HG02938 (cell line): ENCODE data around the gene SLC25A6.
"Not testable (repeated sequence)": the region's sequence is repeated elsewhere in the genome, so short reads cannot be mapped to it uniquely, and the experiment has no call there.

ENCODE experiments used
- ATAC-seq: cut with Tn5 transposase; IDR thresholded peaks from one replicate; pipeline ENCODE4 v1.9.1; 2021; ENCODE audit warnings: mild to moderate bottlenecking, moderate library complexity; ENCODE audit not compliant: unreplicated experiment

The SLC25A6 gene

DNA sequence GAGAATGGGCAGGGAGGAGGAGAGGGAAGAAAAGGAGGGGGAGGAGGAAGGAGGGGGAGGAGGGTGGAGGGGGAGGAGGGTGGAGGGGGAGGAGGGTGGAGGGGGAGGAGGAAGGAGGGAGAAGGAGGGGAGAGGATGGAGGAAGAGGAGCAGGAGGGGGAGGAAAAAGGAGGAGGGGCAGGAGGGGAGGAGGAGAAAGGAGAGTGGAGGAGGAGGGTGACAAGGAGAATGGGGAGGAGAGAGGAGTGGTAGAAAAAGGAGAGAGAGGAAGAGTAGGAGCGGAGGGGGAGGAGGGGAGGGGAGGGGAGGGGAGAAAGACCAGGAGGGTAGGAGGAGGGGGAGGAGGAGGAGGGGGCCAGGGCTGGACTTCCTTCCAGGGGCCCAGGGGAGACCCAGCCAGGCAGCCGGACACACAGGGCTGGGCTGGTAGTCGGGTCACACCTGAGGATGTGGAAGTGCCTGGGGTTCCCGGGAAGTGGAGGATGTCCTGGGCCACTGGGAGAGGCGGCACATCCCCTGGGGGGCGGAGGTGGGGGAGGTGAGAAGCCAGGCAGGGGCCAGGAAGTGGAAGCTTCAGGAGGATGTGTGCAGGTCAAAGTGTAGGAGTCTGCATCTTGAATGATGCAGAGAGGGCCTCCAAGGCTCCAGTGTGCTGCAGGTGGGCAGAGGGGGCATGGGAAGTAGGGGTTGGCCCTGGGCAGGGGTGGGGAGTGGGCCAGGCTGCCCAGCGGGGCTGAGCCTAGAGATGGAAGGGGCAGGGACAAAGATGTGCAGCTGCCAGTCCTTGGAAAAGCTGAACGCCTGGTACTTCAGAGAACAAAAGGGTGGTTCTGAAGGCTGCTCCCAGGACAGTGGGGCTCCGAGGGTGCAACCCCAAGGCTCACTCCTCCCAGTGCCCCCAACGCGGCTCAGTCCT, 36.5 kb downstream of the SLC25A6 start:
- ATAC-seq: no peak

- no peak for ATAC-seq
Observed at GRCh38 chrX:1354036-1355019, 37.6 kb downstream of the SLC25A6 start.

DNA sequence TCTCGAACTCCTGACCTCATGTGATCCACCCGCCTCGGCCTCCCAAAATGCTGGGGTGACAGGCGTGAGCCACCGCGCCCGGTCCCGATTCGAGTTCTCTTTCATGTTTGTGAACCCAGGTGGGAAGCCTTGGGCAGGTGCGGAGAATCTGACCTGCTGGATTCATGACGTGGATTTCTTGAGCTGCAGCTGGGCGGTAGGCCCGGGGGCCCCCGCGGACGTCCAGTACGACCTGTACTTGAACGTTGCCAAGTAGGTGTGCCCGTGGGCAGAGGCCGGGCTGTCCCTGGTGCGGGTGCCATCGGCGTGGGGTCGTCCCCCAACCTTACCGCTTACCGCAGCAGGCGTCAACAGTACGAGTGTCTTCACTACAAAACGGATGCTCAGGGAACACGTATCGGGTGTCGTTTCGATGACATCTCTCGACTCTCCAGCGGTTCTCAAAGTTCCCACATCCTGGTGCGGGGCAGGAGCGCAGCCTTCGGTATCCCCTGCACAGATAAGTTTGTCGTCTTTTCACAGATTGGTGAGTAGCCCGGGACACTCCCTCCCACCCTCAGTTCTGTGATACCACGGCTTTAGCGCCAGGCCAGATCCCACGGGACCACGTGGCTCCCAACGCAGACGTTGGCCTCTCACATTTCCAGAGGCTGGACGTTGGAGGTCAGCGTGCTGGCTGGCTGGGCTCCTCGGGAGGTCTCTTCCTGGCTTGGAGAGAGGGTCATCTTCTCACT, 39.8 kb downstream of the SLC25A6 start:
- ATAC-seq: no peak

- not testable (repeated sequence) for ATAC-seq
Observed at GRCh38 chrX:1349606-1350005, 42.3 kb downstream of the SLC25A6 start.

- no peak for ATAC-seq
Observed at GRCh38 chrX:1341545-1342184, 50.2 kb downstream of the SLC25A6 start.

DNA sequence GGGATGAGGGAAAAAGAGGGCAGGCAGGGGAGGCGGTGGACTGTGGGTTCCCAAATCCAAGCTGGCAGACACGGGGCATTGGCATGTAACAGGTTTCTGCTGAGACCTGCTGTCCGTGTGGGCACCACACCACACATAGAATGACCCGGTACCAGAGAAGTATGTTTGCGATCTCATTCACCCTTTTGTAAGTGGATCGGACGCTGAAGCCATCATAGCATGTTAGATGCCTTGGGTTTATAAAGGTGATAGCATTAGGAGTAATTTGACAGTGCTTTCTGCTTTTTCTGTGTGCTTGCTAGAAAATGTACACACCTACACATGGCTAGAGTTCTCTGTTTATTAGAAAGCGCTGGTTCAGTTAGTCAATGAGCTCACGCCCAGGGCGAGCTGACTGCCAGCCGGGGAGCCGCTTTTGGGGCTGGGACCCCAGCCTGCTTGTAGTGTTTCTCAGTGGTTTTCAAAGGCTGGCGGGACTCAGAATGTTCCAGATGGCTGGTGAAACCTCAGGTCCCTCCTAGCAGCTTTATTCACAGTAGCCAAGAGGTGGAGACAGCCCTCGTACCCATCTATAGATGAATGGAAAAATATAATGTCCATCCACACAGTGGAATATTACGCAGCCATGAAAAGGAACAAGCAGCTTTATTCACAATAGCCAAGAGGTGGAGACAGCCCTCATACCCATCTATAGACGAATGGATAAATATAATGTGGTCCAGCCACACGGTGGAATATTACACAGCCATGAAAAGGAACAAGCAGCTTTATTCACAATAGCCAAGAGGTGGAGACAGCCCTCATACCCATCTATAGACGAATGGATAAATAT, 54.7 kb downstream of the SLC25A6 start:
- peak; percentile 25 for ATAC-seq

DNA sequence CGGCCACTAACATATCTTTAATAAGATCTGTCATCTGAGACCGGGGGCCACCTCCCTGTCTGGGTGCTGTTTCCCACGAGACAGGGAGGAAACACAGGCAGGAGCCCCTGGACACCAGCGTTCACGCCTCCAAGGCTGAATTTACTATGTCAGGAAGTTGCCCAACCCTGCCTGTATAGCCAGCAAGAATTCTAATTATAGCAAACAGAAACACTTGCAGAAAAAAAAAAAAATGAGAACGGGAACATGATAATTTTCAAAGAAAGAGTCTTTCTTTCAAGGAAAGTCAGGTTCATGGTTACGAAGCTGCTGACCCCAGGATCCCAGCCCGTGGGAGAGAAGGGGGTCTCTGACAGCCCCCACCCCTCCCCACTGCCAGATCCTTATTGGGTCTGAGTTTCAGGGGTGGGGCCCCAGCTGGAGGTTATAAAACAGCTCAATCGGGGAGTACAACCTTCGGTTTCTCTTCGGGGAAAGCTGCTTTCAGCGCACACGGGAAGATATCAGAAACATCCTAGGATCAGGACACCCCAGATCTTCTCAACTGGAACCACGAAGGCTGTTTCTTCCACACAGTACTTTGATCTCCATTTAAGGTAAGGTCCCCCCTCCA, 55.5 kb downstream of the SLC25A6 start, which contains the start of gene IL3RA:
IL3RA (plus strand) TSS at position 455 of the 613 bp plus-strand sequence. CDS start 4,981 bp downstream, outside the sequence.
- ATAC-seq: peak; percentile 60
